Adrenal gland (tissue), 12 donors: ENCODE data around the gene NOP53. TPM values are rescaled to one million over a fixed set of nuclear protein-coding genes. Genes with fewer than 3 reads are reported as not detected.
"Not testable (repeated sequence)": the region's sequence is repeated elsewhere in the genome, so short reads cannot be mapped to it uniquely, and the experiment has no call there.

Experiments
- DNase-seq, 7 donors: peaks; one replicate each; pipeline ENCODE4 v3.0.0-alpha.2; 2019 to 2020
- H3K27ac ChIP-seq, 5 donors: fragments of 200-600 bp; sonication (generic) in 4 of 5; 1 replicate in 3 of 5; 2 replicates in 2 of 5; pipeline versions ENCODE4 v1.5.1 to v1.8.0; 2016 to 2020; ENCODE audit warnings: mild to moderate bottlenecking in 1 of 5
- H3K27me3 ChIP-seq: fragments of 200-600 bp; 2 replicates; pipeline ENCODE4 v1.8.0; 2021
- H3K36me3 ChIP-seq, 2 donors: fragments of 200-600 bp; replicated peaks in 1 of 2; 1 replicate in 1 of 2; 2 replicates in 1 of 2; pipeline versions ENCODE4 v1.5.1 to v1.8.0; 2018 to 2022
- H3K4me1 ChIP-seq, 2 donors: fragments of 200-600 bp; replicated peaks in 1 of 2; 1 replicate in 1 of 2; 2 replicates in 1 of 2; pipeline versions ENCODE4 v1.5.1 to v1.8.0; 2018 to 2021
- H3K4me3 ChIP-seq, 4 donors: fragments of 200-600 bp; sonication (generic) in 3 of 4; one replicate each; pipeline ENCODE4 v1.5.1; 2016 to 2018
- H3K9me3 ChIP-seq, 3 donors: fragments of 200-600 bp; sonication (generic) in 1 of 3; replicated peaks in 1 of 3; 1 replicate in 2 of 3; 2 replicates in 1 of 3; pipeline versions ENCODE4 v1.5.1 to v1.8.0; 2016 to 2021
- CTCF ChIP-seq, 6 experiments: fragments of 450-650 bp in 4 of 6; fragments of 200-600 bp in 2 of 6; sonication (generic) in 1 of 6; IDR thresholded peaks; 1 replicate in 5 of 6; 2 replicates in 1 of 6; pipeline versions ENCODE4 v1.5.1 to v1.8.0; 2016 to 2021; ENCODE audit warnings: antibody characterized with exemption in 6 of 6, mild to moderate bottlenecking in 2 of 6, moderate library complexity in 1 of 6
- POLR2A ChIP-seq, 2 donors: fragments of 450-650 bp; IDR thresholded peaks; one replicate each; pipeline ENCODE4 v1.6.1; 2017; ENCODE audit warnings: antibody characterized with exemption in 2 of 2, mild to moderate bottlenecking in 2 of 2, moderate library complexity in 1 of 2
- WGBS, 4 donors: extraction: QIAGEN DNeasy Blood & Tissue Kit in 2 of 4; methylation state at CpG; one replicate each; pipeline versions ENCODE4 v1.1.5 to v1.1.7; 2013 to 2017; 5-methylcytosine and 5-hydroxymethylcytosine counted together
- intact Hi-C, 2 donors: fragments of 100-400 bp; cut with DNase I; formaldehyde crosslinking; loops; one replicate each; pipeline versions ENCODE4 v1.14.1 to v1.15.0; 2022 to 2023
- polyA plus RNA-seq, 3 donors: library from polyadenylated mRNA; stranded (reverse); fragments of 200-250 nt in 2 of 3; fragments of 350-450 nt in 1 of 3; fragmentation: Illumina TruSeq in 1 of 3; extraction: RNeasy Lipid Tissue Mini Kit (QIAGEN cat#74804) in 1 of 3; gene quantifications; one replicate each; pipeline ENCODE4 v1.2.3, GENCODE V29; 2013 to 2014
- total RNA-seq, 9 donors: library from RNA; depleted of rRNA in 4 of 9; stranded (reverse); fragments of >200 nt in 4 of 9; fragments of 120-200 nt in 1 of 9; fragmentation: NEBNext Ultra II Directional in 1 of 9; extraction: Animal tissue kit (Norgen Biotek cat#: 25700) in 1 of 9; gene quantifications; one replicate each; pipeline versions ENCODE4 v1.1.0 to v1.2.4, GENCODE V29; 2013 to 2023
- donor health status: healthy with polysubstance abuse.
- donor health status: Bipolar disorder and iron deficiency.
- donor health status: DM: yes; HTN: yes; CAD: no.
- donor health status: DM: no; HTN: no; CAD: no.
- donor health status: DM: no; HTN: no; CAD: no.
- donor health status: DM: yes; HTN: yes; CAD: no.

NOP53 gene
- total and polyA plus RNA-seq, 12 donors: 118 to 420 (median 325) TPM

GRCh38 chr19:47769534-47769933 is 24.2 kb downstream of the NOP53 start:
- Histone ChIP-seq H3K27me3 (no peaks in the 10 kb centered on the region), H3K9me3 (no peaks in the 10 kb centered on the region), H3K4me3 (no peak overlapping the region), H3K27ac (no peak overlapping the region), H3K36me3 (no peaks in the 10 kb centered on the region), H3K4me1 (no peaks in the 10 kb centered on the region)
- TF ChIP-seq POLR2A (IDR thresholded peaks at IDR 0.05) (no peak), CTCF (IDR thresholded peaks at IDR 0.05) (no peak)
- intact Hi-C loops: no loop called here
- no peak for DNase-seq
- 73 to 86% (median 78%) methylated on average over 3 of the region's 3 CpGs for WGBS, 4 donors

- H3K9me3 ChIP-seq, DNase-seq, H3K27ac ChIP-seq, intact Hi-C loops, H3K27me3 ChIP-seq, H3K36me3 ChIP-seq, H3K4me3 ChIP-seq, H3K4me1 ChIP-seq: not testable (repeated sequence)
- 78 to 82% (median 80%) methylated on average over 6 of the region's 6 CpGs for WGBS, 4 donors
Observed at GRCh38 chr19:47771291-47771690, 25.9 kb downstream of the NOP53 start.

- no peak overlapping the region for H3K27ac ChIP-seq
- no peak for TF ChIP-seq CTCF (IDR thresholded peaks at IDR 0.05)
- no peak for TF ChIP-seq POLR2A (IDR thresholded peaks at IDR 0.05)
- intact Hi-C loops: no loop called here
- H3K36me3 ChIP-seq: no peaks in the 10 kb centered on the region
- WGBS, 4 donors: 72 to 85% (median 79%) methylated on average over 4 of the region's 4 CpGs
- no peak overlapping the region for H3K4me3 ChIP-seq
- no peaks in the 10 kb centered on the region for H3K27me3 ChIP-seq
- H3K9me3 ChIP-seq: no peaks in the 10 kb centered on the region
- peaks cover 0 to 24% of the 10 kb centered on the region in 2 donors for H3K4me1 ChIP-seq
- no peak for DNase-seq
Observed at GRCh38 chr19:47776568-47776967, 31.2 kb downstream of the NOP53 start.

GRCh38 chr19:47777245-47778048 is 32.1 kb downstream of the NOP53 start:
- H3K27me3 ChIP-seq, H3K9me3 ChIP-seq, H3K36me3 ChIP-seq, DNase-seq, intact Hi-C loops: not testable (repeated sequence)
- WGBS, 4 donors: 64 to 77% (median 70%) methylated on average over 18 to 23 of the region's 23 CpGs
- H3K27ac ChIP-seq: peak overlapping the region in 2 of 5 donors; percentile 94 to 95
- peak overlapping the region in 2 of 4 donors; percentile 70 to 85 for H3K4me3 ChIP-seq
- H3K4me1 ChIP-seq: peaks cover 0 to 24% of the 10 kb centered on the region in 2 donors

- peak within 1 kb of the TSS in 4 of 5 donors; percentile 55 to 95 (median 91) for H3K27ac ChIP-seq
- H3K27me3 ChIP-seq: no peaks in the 10 kb centered on the region
- intact Hi-C loops: no loop called here
- TF ChIP-seq POLR2A (IDR thresholded peaks at IDR 0.05) (peak; percentile 52 to 82), CTCF (IDR thresholded peaks at IDR 0.05) (no peak)
- peaks cover 0 to 24% of the 10 kb centered on the region in 2 donors for H3K4me1 ChIP-seq
- no peaks in the 10 kb centered on the region for H3K9me3 ChIP-seq
- 0 to 6% (median 3%) methylated on average over 3 to 65 of the region's 65 CpGs for WGBS, 4 donors
- DNase-seq: peak; percentile 41 to 82 (median 65)
- peaks cover 0 to under 1% of the 10 kb centered on the region in 2 donors for H3K36me3 ChIP-seq
- peak within 1 kb of the TSS; percentile 57 to 85 (median 72) for H3K4me3 ChIP-seq
Observed at GRCh38 chr19:47778049-47778953, 33.0 kb downstream of the NOP53 start, which contains the start of gene SELENOW. SELENOW (plus strand) TSS chr19:47778703; CDS start chr19:47778786, 83 bp downstream.
